Bladder microvascular endothelial cell (primary cell): ENCODE measurements around the gene KRT32. TPM values are rescaled to one million over a fixed set of nuclear protein-coding genes. Genes with fewer than 3 reads are reported as not detected.

Source experiments
- total RNA-seq: library from RNA; depleted of rRNA; stranded (reverse); fragments of >200 nt; gene quantifications from 2 replicates; pipeline ENCODE4 v1.2.3, GENCODE V29; 2014

The KRT32 gene
- total RNA-seq, result not detected in 2 replicates

GRCh38 chr17:41466988-41467387 is at the start of gene KRT32:
KRT32 (minus strand) TSS chr17:41467386; CDS start chr17:41467325, 61 bp downstream.

GRCh38 chr17:41505007-41505808 is 38.0 kb upstream of the KRT32 start, which contains the start of gene KRT13:
KRT13 (minus strand) TSS chr17:41505612; CDS start chr17:41505550, 62 bp downstream.

GRCh38 chr17:41489531-41489930 is 22.3 kb upstream of the KRT32 start, which contains the start of gene KRT36:
KRT36 (minus strand) TSS chr17:41489910; CDS start chr17:41489864, 46 bp downstream.

GRCh38 chr17:41481036-41481435 is 13.8 kb upstream of the KRT32 start, which contains the start of gene KRT35:
KRT35 (minus strand) TSS chr17:41481151; CDS start chr17:41481097, 54 bp downstream.

GRCh38 chr17:41440531-41441033 is 26.6 kb downstream of the KRT32 start, which contains the start of gene KRT38:
KRT38 (minus strand) TSS chr17:41440983; CDS start chr17:41440921, 62 bp downstream.

GRCh38 chr17:41424111-41424635 is 43.0 kb downstream of the KRT32 start, which contains the start of gene KRT37:
KRT37 (minus strand) TSS chr17:41424585; CDS start chr17:41424523, 62 bp downstream.

Other genes starting within 250 kb of the KRT32 start
- gene KRTAP9-2, start 240.7 kb downstream of the KRT32 start, total RNA-seq, result not detected in 2 replicates
- gene KRTAP9-3, start 234.9 kb downstream of the KRT32 start, total RNA-seq, result not detected in 2 replicates
- gene KRTAP9-8, start 229.4 kb downstream of the KRT32 start, total RNA-seq, result not detected in 2 replicates
- gene KRTAP9-4, start 217.7 kb downstream of the KRT32 start, total RNA-seq, result not detected in 2 replicates
- gene KRTAP9-9, start 212.0 kb downstream of the KRT32 start, total RNA-seq, result not detected in 2 replicates
- not detected in 2 replicates for gene KRTAP9-6, start 202.0 kb downstream of the KRT32 start, total RNA-seq
- not detected in 2 replicates for gene KRTAP9-7, start 191.7 kb downstream of the KRT32 start, total RNA-seq
- not detected in 2 replicates for gene KRTAP29-1, start 164.5 kb downstream of the KRT32 start, total RNA-seq
- not detected in 2 replicates for gene KRTAP16-1, start 158.1 kb downstream of the KRT32 start, total RNA-seq
- gene KRTAP17-1, start 151.7 kb downstream of the KRT32 start, total RNA-seq, result not detected in 2 replicates
- not detected in 2 replicates for gene KRT33A, start 116.6 kb downstream of the KRT32 start, total RNA-seq
- not detected in 2 replicates for gene KRT33B, start 97.6 kb downstream of the KRT32 start, total RNA-seq
- 0.44 and 0.49 TPM in 2 replicates for gene KRT34, start 85.1 kb downstream of the KRT32 start, total RNA-seq
- gene KRT31, start 69.8 kb downstream of the KRT32 start, total RNA-seq, result not detected in 2 replicates
- gene KRT37, start 42.8 kb downstream of the KRT32 start, total RNA-seq, result not detected in 2 replicates
- gene KRT38, start 26.4 kb downstream of the KRT32 start, total RNA-seq, result not detected in 2 replicates
- not detected in 2 replicates for gene KRT35, start 13.8 kb upstream of the KRT32 start, total RNA-seq
- gene KRT36, start 22.5 kb upstream of the KRT32 start, total RNA-seq, result 0.06 and 0.16 TPM in 2 replicates
- gene KRT13, start 38.2 kb upstream of the KRT32 start, total RNA-seq, result not detected in 2 replicates
- 0.16 and 0.57 TPM in 2 replicates for gene KRT15, start 51.5 kb upstream of the KRT32 start, total RNA-seq
- gene KRT19, start 60.9 kb upstream of the KRT32 start, total RNA-seq, result 3.9 and 13.9 TPM in 2 replicates
- 0.06 TPM in 1 of 2 replicates, not detected in the other for gene KRT9, start 104.7 kb upstream of the KRT32 start, total RNA-seq
- 0.31 TPM in 1 of 2 replicates, not detected in the other for gene KRT14, start 119.5 kb upstream of the KRT32 start, total RNA-seq
- gene KRT16, start 145.4 kb upstream of the KRT32 start, total RNA-seq, result 0.19 and 0.65 TPM in 2 replicates
- 1.2 and 2.6 TPM in 2 replicates for gene KRT17, start 157.2 kb upstream of the KRT32 start, total RNA-seq
- gene EIF1, start 221.5 kb upstream of the KRT32 start, total RNA-seq, result 55.4 and 112 TPM in 2 replicates
- not detected in 2 replicates for gene GAST, start 244.9 kb upstream of the KRT32 start, total RNA-seq